GM12873 (cell line): ENCODE measurements around the gene PVR.

Experiments
- CTCF ChIP-seq: IDR thresholded peaks from 2 replicates; pipeline ENCODE4 v1.5.1; 2012; ENCODE audit warnings: low read depth, mild to moderate bottlenecking, moderate library complexity, low read length, control low read depth; ENCODE audit not compliant: insufficient read depth; ENCODE audit errors: missing control alignments

The PVR gene

GRCh38 chr19:44677019-44677811, 33.5 kb downstream of the PVR start:
- no peak for TF ChIP-seq CTCF

GRCh38 chr19:44680536-44680935, 36.8 kb downstream of the PVR start:
- TF ChIP-seq CTCF, result no peak

- no peak for TF ChIP-seq CTCF
Measured at GRCh38 chr19:44681992-44682790, 38.5 kb downstream of the PVR start.

- no peak for TF ChIP-seq CTCF
Measured at GRCh38 chr19:44682807-44683206, 39.1 kb downstream of the PVR start.

- TF ChIP-seq CTCF, result no peak
Measured at GRCh38 chr19:44683434-44684210, 39.9 kb downstream of the PVR start.

- TF ChIP-seq CTCF, result no peak
Measured at GRCh38 chr19:44684892-44685863, 41.5 kb downstream of the PVR start.
